GM19025 (cell line): ENCODE measurements around the gene LAD1.

ENCODE experiments used
- ATAC-seq: cut with Tn5 transposase; IDR thresholded peaks from one replicate; pipeline ENCODE4 v1.9.1; 2021; ENCODE audit warnings: mild to moderate bottlenecking, low read depth, moderate library complexity; ENCODE audit not compliant: unreplicated experiment

LAD1 gene

GRCh38 chr1:201399018-201399351 is at the start of gene LAD1:
TSS of gene LAD1 (minus strand) at chr1:201399324. CDS start at chr1:201399306, 18 bp downstream.
- no peak for ATAC-seq

GRCh38 chr1:201447903-201448871 is 49.1 kb upstream of the LAD1 start:
- ATAC-seq: peak; percentile 81

GRCh38 chr1:201445310-201445709 is 46.2 kb upstream of the LAD1 start:
- ATAC-seq: no peak

- ATAC-seq: no peak
Measured at GRCh38 chr1:201444792-201445191, 45.7 kb upstream of the LAD1 start.

GRCh38 chr1:201443747-201444146 is 44.6 kb upstream of the LAD1 start:
- ATAC-seq: no peak

GRCh38 chr1:201436969-201437368 is 37.8 kb upstream of the LAD1 start:
- no peak for ATAC-seq

GRCh38 chr1:201436393-201436792 is 37.3 kb upstream of the LAD1 start:
- ATAC-seq: no peak

- no peak for ATAC-seq
Measured at GRCh38 chr1:201434266-201434665, 35.1 kb upstream of the LAD1 start.

- ATAC-seq: no peak
Measured at GRCh38 chr1:201433609-201434008, 34.5 kb upstream of the LAD1 start.

GRCh38 chr1:201430776-201431175 is 31.7 kb upstream of the LAD1 start:
- no peak for ATAC-seq

GRCh38 chr1:201429736-201430501 is 30.8 kb upstream of the LAD1 start:
- ATAC-seq: no peak

GRCh38 chr1:201427963-201428362 is 28.8 kb upstream of the LAD1 start:
- no peak for ATAC-seq

- no peak for ATAC-seq
Measured at GRCh38 chr1:201426479-201427310, 27.6 kb upstream of the LAD1 start.

- no peak for ATAC-seq
Measured at GRCh38 chr1:201424146-201424545, 25.0 kb upstream of the LAD1 start.

- ATAC-seq: no peak
Measured at GRCh38 chr1:201423655-201424054, 24.5 kb upstream of the LAD1 start.

- ATAC-seq: no peak
Measured at GRCh38 chr1:201422436-201423030, 23.4 kb upstream of the LAD1 start.

- no peak for ATAC-seq
Measured at GRCh38 chr1:201422026-201422425, 22.9 kb upstream of the LAD1 start.

GRCh38 chr1:201421041-201421440 is 21.9 kb upstream of the LAD1 start:
- ATAC-seq: no peak

GRCh38 chr1:201420608-201421002 is 21.5 kb upstream of the LAD1 start:
- ATAC-seq: no peak
